WTC11 (cell line): ENCODE results near the gene SLC46A1.

Experiments
- ATF1 ChIP-seq: sonication (generic); formaldehyde crosslinking; IDR thresholded peaks from 2 replicates; pipeline ENCODE4 v1.8.1; 2023; ENCODE audit warnings: mild to moderate bottlenecking, moderate library complexity, missing genetic modification reagents
- NR3C1 ChIP-seq: sonication (generic); formaldehyde crosslinking; conservative IDR thresholded peaks from 2 replicates; pipeline ENCODE4 v1.8.1; 2023; ENCODE audit warnings: low read depth, mild to moderate bottlenecking, missing genetic modification reagents
- ZNF121 ChIP-seq: sonication (generic); formaldehyde crosslinking; IDR thresholded peaks from 2 replicates; pipeline ENCODE4 v1.8.0; 2023; ENCODE audit warnings: missing genetic modification reagents
- TF ChIP-seq, protein P1 (sequence below): fragments of 200-600 bp; IDR thresholded peaks from 2 replicates; pipeline ENCODE4 v1.8.0; 2022; ENCODE audit warnings: antibody characterized with exemption
- TF ChIP-seq, protein P2 (sequence below): sonication (generic); formaldehyde crosslinking; IDR thresholded peaks from 2 replicates; pipeline ENCODE4 v1.8.1; 2023; ENCODE audit warnings: mild to moderate bottlenecking, moderate library complexity, missing genetic modification reagents

DNA sequence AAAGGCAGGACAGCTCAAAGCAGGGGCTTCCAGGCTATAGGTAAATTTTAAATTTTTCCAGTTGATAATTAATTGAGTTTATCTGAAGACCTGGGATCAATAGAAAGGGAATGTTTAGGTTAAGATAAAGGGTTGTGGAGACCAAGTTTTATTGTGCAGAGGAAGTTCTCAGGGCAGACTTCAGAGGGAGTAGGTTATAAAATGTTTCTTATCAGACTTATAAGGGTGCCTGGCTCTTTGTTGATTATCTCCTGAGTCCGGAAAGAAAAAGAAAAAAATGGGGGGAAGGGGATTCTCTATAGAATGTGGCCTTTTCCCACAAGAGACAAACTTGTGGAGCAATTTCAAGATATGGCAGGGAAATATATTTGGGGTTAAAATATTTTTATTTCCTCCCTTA is 15.9 kb downstream of the SLC46A1 start:
- TF ChIP-seq, protein P1, sequence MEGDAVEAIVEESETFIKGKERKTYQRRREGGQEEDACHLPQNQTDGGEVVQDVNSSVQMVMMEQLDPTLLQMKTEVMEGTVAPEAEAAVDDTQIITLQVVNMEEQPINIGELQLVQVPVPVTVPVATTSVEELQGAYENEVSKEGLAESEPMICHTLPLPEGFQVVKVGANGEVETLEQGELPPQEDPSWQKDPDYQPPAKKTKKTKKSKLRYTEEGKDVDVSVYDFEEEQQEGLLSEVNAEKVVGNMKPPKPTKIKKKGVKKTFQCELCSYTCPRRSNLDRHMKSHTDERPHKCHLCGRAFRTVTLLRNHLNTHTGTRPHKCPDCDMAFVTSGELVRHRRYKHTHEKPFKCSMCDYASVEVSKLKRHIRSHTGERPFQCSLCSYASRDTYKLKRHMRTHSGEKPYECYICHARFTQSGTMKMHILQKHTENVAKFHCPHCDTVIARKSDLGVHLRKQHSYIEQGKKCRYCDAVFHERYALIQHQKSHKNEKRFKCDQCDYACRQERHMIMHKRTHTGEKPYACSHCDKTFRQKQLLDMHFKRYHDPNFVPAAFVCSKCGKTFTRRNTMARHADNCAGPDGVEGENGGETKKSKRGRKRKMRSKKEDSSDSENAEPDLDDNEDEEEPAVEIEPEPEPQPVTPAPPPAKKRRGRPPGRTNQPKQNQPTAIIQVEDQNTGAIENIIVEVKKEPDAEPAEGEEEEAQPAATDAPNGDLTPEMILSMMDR: no peak
- TF ChIP-seq ZNF121 (no peak), NR3C1 (CRISPR knock-in tag) (no peak), ATF1 (CRISPR knock-in tag) (no peak)
- TF ChIP-seq, protein P2, sequence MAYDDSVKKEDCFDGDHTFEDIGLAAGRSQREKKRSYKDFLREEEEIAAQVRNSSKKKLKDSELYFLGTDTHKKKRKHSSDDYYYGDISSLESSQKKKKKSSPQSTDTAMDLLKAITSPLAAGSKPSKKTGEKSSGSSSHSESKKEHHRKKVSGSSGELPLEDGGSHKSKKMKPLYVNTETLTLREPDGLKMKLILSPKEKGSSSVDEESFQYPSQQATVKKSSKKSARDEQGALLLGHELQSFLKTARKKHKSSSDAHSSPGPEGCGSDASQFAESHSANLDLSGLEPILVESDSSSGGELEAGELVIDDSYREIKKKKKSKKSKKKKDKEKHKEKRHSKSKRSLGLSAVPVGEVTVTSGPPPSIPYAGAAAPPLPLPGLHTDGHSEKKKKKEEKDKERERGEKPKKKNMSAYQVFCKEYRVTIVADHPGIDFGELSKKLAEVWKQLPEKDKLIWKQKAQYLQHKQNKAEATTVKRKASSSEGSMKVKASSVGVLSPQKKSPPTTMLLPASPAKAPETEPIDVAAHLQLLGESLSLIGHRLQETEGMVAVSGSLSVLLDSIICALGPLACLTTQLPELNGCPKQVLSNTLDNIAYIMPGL (CRISPR knock-in tag): no peak
